K562 (cell line): Measurements from ENCODE around the gene BRF1. TPM values are rescaled to one million over a fixed set of nuclear protein-coding genes. Genes with fewer than 3 reads are reported as not detected.

Experiments
- C11orf30 ChIP-seq: fragments of 450-650 bp; IDR thresholded peaks from 2 replicates; pipeline ENCODE4 v1.6.1; 2016; ENCODE audit warnings: low read depth, mild to moderate bottlenecking
- CEBPB ChIP-seq: fragments of 450-650 bp; IDR thresholded peaks from 2 replicates; pipeline ENCODE4 v1.6.1; 2016; ENCODE audit warnings: missing genetic modification characterization, missing compliant biosample characterization
- GATAD2A ChIP-seq: fragments of 450-650 bp; IDR thresholded peaks from 2 replicates; pipeline ENCODE4 v1.6.1; 2017
- HNRNPLL ChIP-seq: fragments of 200-400 bp; formaldehyde crosslinking; IDR thresholded peaks from 2 replicates; pipeline ENCODE4 v1.6.1; 2017; ENCODE audit warnings: low read length, low read depth, mild to moderate bottlenecking; ENCODE audit not compliant: poor library complexity, severe bottlenecking
- IRF2 ChIP-seq: sonication (generic); formaldehyde crosslinking; IDR thresholded peaks from 2 replicates; pipeline ENCODE4 v1.8.1; 2022; ENCODE audit warnings: mild to moderate bottlenecking, missing genetic modification reagents
- MCM2 ChIP-seq: fragments of 450-650 bp; IDR thresholded peaks from 2 replicates; pipeline ENCODE4 v1.6.1; 2017; ENCODE audit warnings: low read depth, mild to moderate bottlenecking
- MTF1 ChIP-seq: fragments of 250-450 bp; sonication (Bioruptor Pico); IDR thresholded peaks from 2 replicates; pipeline ENCODE4 v1.9.0; 2021; ENCODE audit warnings: moderate library complexity, mild to moderate bottlenecking, inconsistent platforms, borderline replicate concordance
- NUFIP1 ChIP-seq: fragments of 450-650 bp; IDR thresholded peaks from 2 replicates; pipeline ENCODE4 v1.6.1; 2018; ENCODE audit not compliant: partially characterized antibody
- POLR2H ChIP-seq: IDR thresholded peaks from 2 replicates; pipeline ENCODE4 v1.6.1; 2016; ENCODE audit warnings: missing genetic modification characterization, low read depth, mild to moderate bottlenecking, control low read depth, missing compliant biosample characterization, moderate library complexity
- RB1 ChIP-seq: fragments of 450-650 bp; IDR thresholded peaks from 2 replicates; pipeline ENCODE4 v1.6.1; 2017; ENCODE audit warnings: low read depth, mild to moderate bottlenecking
- RNF2 ChIP-seq: sonication (generic); IDR thresholded peaks from 2 replicates; pipeline ENCODE4 v1.6.1; 2016
- SAFB2 ChIP-seq: fragments of 200-400 bp; formaldehyde crosslinking; IDR thresholded peaks from 2 replicates; pipeline ENCODE4 v1.6.1; 2018; ENCODE audit warnings: borderline replicate concordance, low read length, low read depth, moderate library complexity; ENCODE audit not compliant: severe bottlenecking
- STAG1 ChIP-seq: sonication (generic); formaldehyde crosslinking; IDR thresholded peaks from 2 replicates; pipeline ENCODE4 v1.5.0; 2020; ENCODE audit warnings: missing genetic modification reagents, borderline replicate concordance
- TFAM ChIP-seq: fragments of 250-450 bp; sonication (Bioruptor Pico); conservative IDR thresholded peaks from 2 replicates; pipeline ENCODE4 v1.5.0; 2021; ENCODE audit warnings: mild to moderate bottlenecking, moderate library complexity
- ZNF197 ChIP-seq: fragments of 200-800 bp; sonication (Bioruptor generic); IDR thresholded peaks from 2 replicates; pipeline ENCODE4 v1.6.1; 2016; ENCODE audit warnings: low read depth, missing genetic modification characterization, missing compliant biosample characterization
- ZNF511 ChIP-seq: sonication (generic); formaldehyde crosslinking; IDR thresholded peaks from 2 replicates; pipeline ENCODE4 v1.8.0; 2022; ENCODE audit warnings: mild to moderate bottlenecking, missing genetic modification reagents
- ZNF75A ChIP-seq: fragments of 450-650 bp; formaldehyde crosslinking; IDR thresholded peaks from 2 replicates; pipeline ENCODE4 v1.4.0; 2020; ENCODE audit warnings: mild to moderate bottlenecking
- ZNF766 ChIP-seq: fragments of 200-800 bp; sonication (Bioruptor generic); conservative IDR thresholded peaks from 2 replicates; pipeline ENCODE4 v1.6.1; 2016; ENCODE audit warnings: missing genetic modification characterization, missing compliant biosample characterization
- polyA plus RNA-seq, 8 experiments: library from polyadenylated mRNA; depleted of rRNA in 4 of 8; stranded (reverse) in 5 of 8; unstranded in 3 of 8; fragments of >200 nt; fragmentation: Nextera tagmentation in 2 of 8; fragmentation: Illumina TruSeq in 1 of 8; extraction: Ambion mirVana in 2 of 8; extraction: Trizol in 1 of 8; gene quantifications; 2 replicates each; pipeline versions ENCODE4 v1.2.1 to v1.2.3, GENCODE V29; 2011 to 2014; ENCODE audit warnings: inconsistent platforms in 1 of 8, missing spikeins in 1 of 8
- total RNA-seq, 7 experiments: library from RNA; depleted of rRNA in 6 of 7; stranded (reverse); fragments of >200 nt in 6 of 7; fragmentation: Illumina TruSeq in 2 of 7; extraction: Trizol in 2 of 7; gene quantifications; 2 replicates each; pipeline versions ENCODE4 v1.2.1 to v1.2.3, GENCODE V29; 2011 to 2021; ENCODE audit warnings: low replicate concordance in 1 of 7
- TF ChIP-seq, protein P1 (sequence below): fragments of 200-800 bp; sonication (Bioruptor generic); IDR thresholded peaks from 2 replicates; pipeline ENCODE4 v1.6.1; 2017; ENCODE audit warnings: missing genetic modification characterization, missing compliant biosample characterization
- TF ChIP-seq, protein P2 (sequence below): fragments of 250-450 bp; sonication (Bioruptor Pico); IDR thresholded peaks from 2 replicates; pipeline ENCODE4 v1.8.0; 2022; ENCODE audit warnings: inconsistent platforms
- TF ChIP-seq, protein P3 (sequence below): fragments of 200-800 bp; sonication (Bioruptor generic); IDR thresholded peaks from 2 replicates; pipeline ENCODE4 v1.6.1; 2017; ENCODE audit warnings: missing genetic modification characterization, missing compliant biosample characterization
- TF ChIP-seq, protein P4 (sequence below): fragments of 450-650 bp; formaldehyde crosslinking; IDR thresholded peaks from 2 replicates; pipeline ENCODE4 v1.4.0; 2022; ENCODE audit warnings: mild to moderate bottlenecking, moderate library complexity

BRF1 gene
- total and polyA plus RNA-seq, 9 of the 15 experiments (the other 6 are each of a cell fraction or from before 2014, with no cell fraction given) = 0.14 to 24.6 (median 8.2) TPM

- no peak for TF ChIP-seq MCM2
- no peak for TF ChIP-seq NUFIP1
- no peak for TF ChIP-seq POLR2H (tag)
- TF ChIP-seq, protein P1, sequence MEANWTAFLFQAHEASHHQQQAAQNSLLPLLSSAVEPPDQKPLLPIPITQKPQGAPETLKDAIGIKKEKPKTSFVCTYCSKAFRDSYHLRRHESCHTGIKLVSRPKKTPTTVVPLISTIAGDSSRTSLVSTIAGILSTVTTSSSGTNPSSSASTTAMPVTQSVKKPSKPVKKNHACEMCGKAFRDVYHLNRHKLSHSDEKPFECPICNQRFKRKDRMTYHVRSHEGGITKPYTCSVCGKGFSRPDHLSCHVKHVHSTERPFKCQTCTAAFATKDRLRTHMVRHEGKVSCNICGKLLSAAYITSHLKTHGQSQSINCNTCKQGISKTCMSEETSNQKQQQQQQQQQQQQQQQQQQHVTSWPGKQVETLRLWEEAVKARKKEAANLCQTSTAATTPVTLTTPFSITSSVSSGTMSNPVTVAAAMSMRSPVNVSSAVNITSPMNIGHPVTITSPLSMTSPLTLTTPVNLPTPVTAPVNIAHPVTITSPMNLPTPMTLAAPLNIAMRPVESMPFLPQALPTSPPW (CRISPR knock-in tag) = peak; percentile 75
- TF ChIP-seq RNF2 = no peak
- TF ChIP-seq, protein P2, sequence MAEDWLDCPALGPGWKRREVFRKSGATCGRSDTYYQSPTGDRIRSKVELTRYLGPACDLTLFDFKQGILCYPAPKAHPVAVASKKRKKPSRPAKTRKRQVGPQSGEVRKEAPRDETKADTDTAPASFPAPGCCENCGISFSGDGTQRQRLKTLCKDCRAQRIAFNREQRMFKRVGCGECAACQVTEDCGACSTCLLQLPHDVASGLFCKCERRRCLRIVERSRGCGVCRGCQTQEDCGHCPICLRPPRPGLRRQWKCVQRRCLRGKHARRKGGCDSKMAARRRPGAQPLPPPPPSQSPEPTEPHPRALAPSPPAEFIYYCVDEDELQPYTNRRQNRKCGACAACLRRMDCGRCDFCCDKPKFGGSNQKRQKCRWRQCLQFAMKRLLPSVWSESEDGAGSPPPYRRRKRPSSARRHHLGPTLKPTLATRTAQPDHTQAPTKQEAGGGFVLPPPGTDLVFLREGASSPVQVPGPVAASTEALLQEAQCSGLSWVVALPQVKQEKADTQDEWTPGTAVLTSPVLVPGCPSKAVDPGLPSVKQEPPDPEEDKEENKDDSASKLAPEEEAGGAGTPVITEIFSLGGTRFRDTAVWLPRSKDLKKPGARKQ (CRISPR knock-in tag) = no peak
- TF ChIP-seq, protein P3, sequence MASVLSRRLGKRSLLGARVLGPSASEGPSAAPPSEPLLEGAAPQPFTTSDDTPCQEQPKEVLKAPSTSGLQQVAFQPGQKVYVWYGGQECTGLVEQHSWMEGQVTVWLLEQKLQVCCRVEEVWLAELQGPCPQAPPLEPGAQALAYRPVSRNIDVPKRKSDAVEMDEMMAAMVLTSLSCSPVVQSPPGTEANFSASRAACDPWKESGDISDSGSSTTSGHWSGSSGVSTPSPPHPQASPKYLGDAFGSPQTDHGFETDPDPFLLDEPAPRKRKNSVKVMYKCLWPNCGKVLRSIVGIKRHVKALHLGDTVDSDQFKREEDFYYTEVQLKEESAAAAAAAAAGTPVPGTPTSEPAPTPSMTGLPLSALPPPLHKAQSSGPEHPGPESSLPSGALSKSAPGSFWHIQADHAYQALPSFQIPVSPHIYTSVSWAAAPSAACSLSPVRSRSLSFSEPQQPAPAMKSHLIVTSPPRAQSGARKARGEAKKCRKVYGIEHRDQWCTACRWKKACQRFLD (CRISPR knock-in tag) = peak; percentile 53; the same call in 1 of the 2 replicates
- no peak for TF ChIP-seq ZNF75A (CRISPR knock-in tag)
- TF ChIP-seq SAFB2 = no peak
- peak; percentile 93 for TF ChIP-seq ZNF766 (CRISPR knock-in tag)
- peak; percentile 90; the same call in 1 of the 2 replicates for TF ChIP-seq ZNF197 (CRISPR knock-in tag)
- TF ChIP-seq, protein P4, sequence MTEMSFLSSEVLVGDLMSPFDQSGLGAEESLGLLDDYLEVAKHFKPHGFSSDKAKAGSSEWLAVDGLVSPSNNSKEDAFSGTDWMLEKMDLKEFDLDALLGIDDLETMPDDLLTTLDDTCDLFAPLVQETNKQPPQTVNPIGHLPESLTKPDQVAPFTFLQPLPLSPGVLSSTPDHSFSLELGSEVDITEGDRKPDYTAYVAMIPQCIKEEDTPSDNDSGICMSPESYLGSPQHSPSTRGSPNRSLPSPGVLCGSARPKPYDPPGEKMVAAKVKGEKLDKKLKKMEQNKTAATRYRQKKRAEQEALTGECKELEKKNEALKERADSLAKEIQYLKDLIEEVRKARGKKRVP = no peak
- no peak for TF ChIP-seq HNRNPLL
- TF ChIP-seq CEBPB = no peak
- no peak for TF ChIP-seq IRF2
- no peak for TF ChIP-seq TFAM (CRISPR knock-in tag)
- TF ChIP-seq RB1 = peak; percentile 30; the same call in 1 of the 2 replicates
- 0 out of 2 replicates have a peak, but pooled peaks have one; percentile 16 for TF ChIP-seq ZNF511 (CRISPR knock-in tag)
- no peak for TF ChIP-seq C11orf30
- TF ChIP-seq GATAD2A = no peak
- no peak for TF ChIP-seq STAG1
- no peak for TF ChIP-seq MTF1 (CRISPR knock-in tag)
Observed at GRCh38 chr14:105314287-105315200, 13.7 kb upstream of the BRF1 start, which contains the start of gene PACS2 (continued).
